ENCODE data around the gene ZFAND3. TPM values are rescaled to one million over a fixed set of nuclear protein-coding genes. Genes with fewer than 3 reads are reported as not detected.

Gene ZFAND3
- total and polyA plus RNA-seq, 8 donors: 19.8 to 164 (median 37.3) TPM

GRCh38 chr6:37974381-37974780, 154.9 kb downstream of the ZFAND3 start:
- no peak for TF ChIP-seq CTCF (IDR thresholded peaks at IDR 0.05)
- TF ChIP-seq EP300 (IDR thresholded peaks at IDR 0.05): no peak
- no peak for TF ChIP-seq POLR2A (IDR thresholded peaks at IDR 0.05)
- TF ChIP-seq POLR2AphosphoS5 (IDR thresholded peaks at IDR 0.05): no peak
- Histone ChIP-seq H3K4me3 (no peak overlapping the region), H3K9me3 (peaks cover 0 to 10% (median 4%) of the 10 kb centered on the region in 4 donors), H3K27me3 (no peaks in the 10 kb centered on the region), H3K4me1 (peaks cover 0 to 36% (median 12%) of the 10 kb centered on the region in 4 donors), H3K36me3 (no peaks in the 10 kb centered on the region), H3K27ac (no peak overlapping the region)
- intact Hi-C loops (cut with DNase I; ENCODE audit: low total_unique reads): no loop called here
- WGBS, 5 donors: 96 to 99% (median 98%) methylated on average over 4 of the region's 4 CpGs
- DNase-seq: no peak

GRCh38 chr6:37974943-37975342, 155.4 kb downstream of the ZFAND3 start:
- no peak overlapping the region for H3K27ac ChIP-seq
- no peaks in the 10 kb centered on the region for H3K36me3 ChIP-seq
- TF ChIP-seq POLR2AphosphoS5 (IDR thresholded peaks at IDR 0.05) (no peak), CTCF (IDR thresholded peaks at IDR 0.05) (no peak), EP300 (IDR thresholded peaks at IDR 0.05) (no peak), POLR2A (IDR thresholded peaks at IDR 0.05) (no peak)
- no peaks in the 10 kb centered on the region for H3K27me3 ChIP-seq
- peaks cover 5 to 41% (median 18%) of the 10 kb centered on the region in 4 donors for H3K4me1 ChIP-seq
- H3K4me3 ChIP-seq: no peak overlapping the region
- peaks cover 0 to 10% (median 4%) of the 10 kb centered on the region in 4 donors for H3K9me3 ChIP-seq
- no peak for DNase-seq
- intact Hi-C loops (cut with DNase I; ENCODE audit: low total_unique reads): no loop called here
- WGBS, 5 donors: 94 to 99% (median 97%) methylated on average over 1 of the region's 1 CpG

GRCh38 chr6:37977715-37978114, 158.2 kb downstream of the ZFAND3 start:
- no peak for TF ChIP-seq EP300 (IDR thresholded peaks at IDR 0.05)
- TF ChIP-seq CTCF (IDR thresholded peaks at IDR 0.05): no peak
- no peak for TF ChIP-seq POLR2AphosphoS5 (IDR thresholded peaks at IDR 0.05)
- TF ChIP-seq POLR2A (IDR thresholded peaks at IDR 0.05): no peak
- Histone ChIP-seq H3K27ac (no peak overlapping the region), H3K9me3 (peaks cover 0 to 10% (median 4%) of the 10 kb centered on the region in 4 donors), H3K4me1 (peaks cover 11 to 37% (median 26%) of the 10 kb centered on the region in 4 donors), H3K27me3 (no peaks in the 10 kb centered on the region), H3K4me3 (no peak overlapping the region), H3K36me3 (no peaks in the 10 kb centered on the region)
- no peak for DNase-seq
- 64 to 96% (median 79%) methylated on average over 3 of the region's 3 CpGs for WGBS, 5 donors
- intact Hi-C loops (cut with DNase I; ENCODE audit: low total_unique reads): no loop called here

DNA sequence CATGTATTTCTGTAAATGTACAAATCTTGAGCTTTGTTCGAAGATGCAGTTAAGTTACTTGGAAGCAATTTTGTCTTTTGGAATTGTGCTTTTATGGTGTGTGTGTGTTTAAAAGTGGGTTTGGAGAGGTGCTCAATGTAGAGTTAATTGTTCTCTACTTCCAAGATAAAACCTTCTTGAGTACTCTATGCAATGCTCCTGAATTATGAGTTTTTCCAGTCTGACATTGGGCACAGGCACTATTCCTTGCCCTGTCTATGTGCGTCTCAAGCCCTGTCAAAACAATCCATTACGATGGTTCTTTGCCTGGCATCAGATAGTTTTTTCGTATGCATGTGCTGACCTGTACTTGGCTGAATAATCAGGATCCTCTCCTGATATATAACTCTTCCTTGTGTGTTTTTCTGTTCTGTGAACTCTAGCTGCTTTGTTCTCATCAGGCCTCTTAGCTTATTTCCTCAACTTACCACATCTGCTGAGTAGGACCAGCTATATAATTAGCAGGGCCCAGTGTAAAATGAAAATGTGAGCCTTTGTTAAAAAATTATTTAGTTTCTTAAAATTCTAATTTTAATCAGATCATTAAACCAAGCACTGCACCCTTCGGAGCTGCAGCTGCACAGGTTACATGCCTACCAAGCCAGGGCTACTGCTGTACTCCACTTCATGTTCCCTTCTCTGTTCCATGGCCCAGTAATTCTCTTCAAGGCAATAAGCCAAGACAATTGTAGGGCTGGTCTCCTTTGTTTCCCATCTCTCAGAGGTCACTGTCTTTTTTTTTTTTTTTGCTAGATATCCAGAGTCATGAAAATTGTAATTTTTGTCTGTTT, 160.1 kb downstream of the ZFAND3 start:
- no peak overlapping the region for H3K27ac ChIP-seq
- H3K4me3 ChIP-seq: no peak overlapping the region
- TF ChIP-seq CTCF (IDR thresholded peaks at IDR 0.05): no peak
- TF ChIP-seq POLR2A (IDR thresholded peaks at IDR 0.05): no peak
- no peak for TF ChIP-seq POLR2AphosphoS5 (IDR thresholded peaks at IDR 0.05)
- no peak for TF ChIP-seq EP300 (IDR thresholded peaks at IDR 0.05)
- H3K9me3 ChIP-seq: peaks cover 0 to 6% (median 3%) of the 10 kb centered on the region in 4 donors
- H3K36me3 ChIP-seq: no peaks in the 10 kb centered on the region
- no peaks in the 10 kb centered on the region for H3K27me3 ChIP-seq
- WGBS, 5 donors: 69 to 86% (median 76%) methylated on average over 5 of the region's 5 CpGs
- no peak for DNase-seq
- peaks cover 11 to 44% (median 27%) of the 10 kb centered on the region in 4 donors for H3K4me1 ChIP-seq
- intact Hi-C loops (cut with DNase I; ENCODE audit: low total_unique reads): no loop called here

Measured in stomach (tissue), 9 donors.